ENCODE results near the gene MEG3. TPM values are rescaled to one million over a fixed set of nuclear protein-coding genes. Genes with fewer than 3 reads are reported as not detected.

MEG3 gene
- total and polyA plus RNA-seq, 2 of the 8 experiments (the other 6 are each of a cell fraction or from before 2014, with no cell fraction given), result 0.17 to 1.1 TPM

DNA sequence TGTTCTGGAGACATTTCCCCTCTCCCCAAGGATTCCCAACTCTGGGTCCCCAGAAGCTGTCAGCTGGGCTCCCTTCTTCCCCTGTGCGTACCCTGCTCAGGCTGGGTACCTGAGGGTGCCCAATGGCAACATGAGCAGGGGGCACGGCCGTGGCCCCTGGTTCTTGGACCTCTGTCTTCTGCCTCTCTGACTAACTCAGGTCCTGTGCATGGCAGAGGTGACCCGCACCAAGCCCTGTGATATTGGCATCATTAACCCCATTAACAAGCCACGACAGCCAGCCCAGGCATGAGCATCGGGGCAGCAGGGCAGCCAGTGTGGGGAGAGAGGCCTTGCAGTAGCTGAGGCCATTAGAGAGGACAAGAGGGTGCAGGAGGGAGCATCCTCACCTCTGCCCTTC lies 49.2 kb downstream of the MEG3 start:
- no peak overlapping the region for H2BK120ac ChIP-seq (replicated peaks; ENCODE audit: low read depth, low read length)
- H2AFZ ChIP-seq (ENCODE audit: low read length), result no peak overlapping the region
- no peak overlapping the region for H3K4me2 ChIP-seq (ENCODE audit: insufficient read depth in 1 of 2, low read depth in 2 of 2, low read length in 2 of 2)
- 87% methylated on average over 6 of the region's 6 CpGs; no CpG with 5 or more reads in 1 of the 2 experiments for WGBS, 2 experiments (ENCODE audit: extremely low coverage in 1 of 2, insufficient coverage in 1 of 2, insufficient read length in 1 of 2, insufficient replicate concordance in 2 of 2, low coverage in 1 of 2, low lambda C conversion rate in 2 of 2, missing lambda C conversion rate in 1 of 2)
- no peak overlapping the region for H3K4me3 ChIP-seq (ENCODE audit: extremely low read depth in 1 of 4, insufficient read depth in 2 of 4, low read depth in 3 of 4, low read length in 4 of 4)
- no peak overlapping the region for H4K8ac ChIP-seq (ENCODE audit: extremely low read depth, insufficient read depth, low read length)
- H2BK12ac ChIP-seq (ENCODE audit: low read depth, low read length), result no peak overlapping the region
- no peak overlapping the region for H2BK5ac ChIP-seq (ENCODE audit: low read depth, low read length)
- H3K18ac ChIP-seq (ENCODE audit: extremely low read depth, low read length), result no peak overlapping the region
- no peak for DNase-seq (ENCODE audit: low read depth in 1 of 2, low spot score in 2 of 2)
- no peak overlapping the region for H3K14ac ChIP-seq (ENCODE audit: insufficient read length)
- H3K4ac ChIP-seq (replicated peaks; ENCODE audit: insufficient read length, low read depth, low read length), result no peak overlapping the region
- no peak overlapping the region for H3K56ac ChIP-seq (replicated peaks; ENCODE audit: insufficient read length, low read depth, low read length)
- ChIA-PET POLR2A (ENCODE audit: partially characterized antibody) (no interaction called here), CTCF (ENCODE audit: partially characterized antibody) (interaction anchor here (0.6 to 1.0 kb wide), 2 partner anchors 26 to 27 kb away, joined by 3 read pairs; no protein-coding TSS in a partner anchor)
- no peak overlapping the region for H2AK5ac ChIP-seq (ENCODE audit: low read depth, low read length)
- no peak overlapping the region for H4K5ac ChIP-seq (ENCODE audit: insufficient read length, low read depth, low read length)
- H2BK15ac ChIP-seq (ENCODE audit: low read length), result no peak overlapping the region
- H2BK20ac ChIP-seq (ENCODE audit: low read length), result no peak overlapping the region
- H3K79me1 ChIP-seq (ENCODE audit: low read depth, low read length), result no peaks in the 10 kb centered on the region
- peaks cover 0 to 5% (median 0%) of the 10 kb centered on the region in 4 experiments; a peak in 1 of 7 replicates for H3K4me1 ChIP-seq (replicated peaks in 1 of 4; ENCODE audit: control insufficient read depth in 3 of 4, insufficient read depth in 4 of 4, low read length in 3 of 4)
- H3K36me3 ChIP-seq (ENCODE audit: control insufficient read depth in 2 of 4, insufficient read depth in 4 of 4, low read length in 3 of 4), result no peaks in the 10 kb centered on the region
- H3K27me3 ChIP-seq (replicated peaks in 1 of 4; ENCODE audit: control insufficient read depth in 3 of 4, extremely low read depth in 1 of 4, insufficient read depth in 3 of 4, low read length in 3 of 4), result no peaks in the 10 kb centered on the region
- no peak overlapping the region for H3K27ac ChIP-seq (ENCODE audit: low read depth, low read length)
- H4K20me1 ChIP-seq (replicated peaks in 1 of 2; ENCODE audit: control insufficient read depth in 1 of 2, insufficient read depth in 2 of 2, low read length in 2 of 2), result no peaks in the 10 kb centered on the region
- H4K91ac ChIP-seq (replicated peaks; ENCODE audit: insufficient read length, low read length), result no peak overlapping the region
- no peaks in the 10 kb centered on the region for H3K79me2 ChIP-seq (ENCODE audit: control insufficient read depth in 1 of 2, insufficient read depth in 2 of 2, low read length in 2 of 2)
- no peaks in the 10 kb centered on the region for H3K23me2 ChIP-seq (ENCODE audit: low read depth, low read length)
- 0 out of 4 replicates have a peak, but pooled peaks cover 0 to 4% of the 10 kb centered on the region in 2 experiments for H3K9me3 ChIP-seq (ENCODE audit: insufficient read depth in 2 of 2, low read depth in 1 of 2, low read length in 1 of 2)
- H3K9ac ChIP-seq (replicated peaks in 1 of 4; ENCODE audit: extremely low read depth in 1 of 4, low read depth in 3 of 4, low read length in 3 of 4), result no peak overlapping the region
- TF ChIP-seq TAF7 (optimal IDR thresholded peaks at IDR 0.05; ENCODE audit: borderline replicate concordance, low read depth, low read length), result no peak
- no peak for TF ChIP-seq KDM4A (IDR thresholded peaks at IDR 0.05; ENCODE audit: low read depth, low read length, severe bottlenecking)
- TF ChIP-seq SRF (IDR thresholded peaks at IDR 0.05; ENCODE audit: low read depth, low read length), result no peak
- TF ChIP-seq CREB1 (IDR thresholded peaks at IDR 0.05), result no peak
- TF ChIP-seq KDM1A (IDR thresholded peaks at IDR 0.05; ENCODE audit: borderline replicate concordance, low read length), result no peak
- no peak for TF ChIP-seq JUND (IDR thresholded peaks at IDR 0.05; ENCODE audit: low read length)
- no peak for TF ChIP-seq SP1 (IDR thresholded peaks at IDR 0.05; ENCODE audit: low read depth, low read length)
- no peak for TF ChIP-seq POLR2AphosphoS5 (IDR thresholded peaks at IDR 0.05; ENCODE audit: low read depth, low read length)
- no peak for TF ChIP-seq ZNF274 (IDR thresholded peaks at IDR 0.05; ENCODE audit: borderline replicate concordance, extremely low read depth, low read length)
- no peak for TF ChIP-seq JUN (IDR thresholded peaks at IDR 0.05; ENCODE audit: low read depth, low read length)
- no peak for TF ChIP-seq BRCA1 (IDR thresholded peaks at IDR 0.05; ENCODE audit: low read depth, low read length)
- TF ChIP-seq SIN3A (conservative IDR thresholded peaks at IDR 0.05 in 1 of 2, IDR thresholded peaks at IDR 0.05 in 1 of 2; ENCODE audit: low read depth in 1 of 2, low read length in 2 of 2), result no peak
- TF ChIP-seq YY1 (IDR thresholded peaks at IDR 0.05; ENCODE audit: low read depth, low read length), result no peak
- FAIRE-seq, result no peak
- H3K23ac ChIP-seq (ENCODE audit: insufficient read length), result no peak overlapping the region

All from H1 (cell line).